Measurements from ENCODE around the gene TKTL1.

DNA sequence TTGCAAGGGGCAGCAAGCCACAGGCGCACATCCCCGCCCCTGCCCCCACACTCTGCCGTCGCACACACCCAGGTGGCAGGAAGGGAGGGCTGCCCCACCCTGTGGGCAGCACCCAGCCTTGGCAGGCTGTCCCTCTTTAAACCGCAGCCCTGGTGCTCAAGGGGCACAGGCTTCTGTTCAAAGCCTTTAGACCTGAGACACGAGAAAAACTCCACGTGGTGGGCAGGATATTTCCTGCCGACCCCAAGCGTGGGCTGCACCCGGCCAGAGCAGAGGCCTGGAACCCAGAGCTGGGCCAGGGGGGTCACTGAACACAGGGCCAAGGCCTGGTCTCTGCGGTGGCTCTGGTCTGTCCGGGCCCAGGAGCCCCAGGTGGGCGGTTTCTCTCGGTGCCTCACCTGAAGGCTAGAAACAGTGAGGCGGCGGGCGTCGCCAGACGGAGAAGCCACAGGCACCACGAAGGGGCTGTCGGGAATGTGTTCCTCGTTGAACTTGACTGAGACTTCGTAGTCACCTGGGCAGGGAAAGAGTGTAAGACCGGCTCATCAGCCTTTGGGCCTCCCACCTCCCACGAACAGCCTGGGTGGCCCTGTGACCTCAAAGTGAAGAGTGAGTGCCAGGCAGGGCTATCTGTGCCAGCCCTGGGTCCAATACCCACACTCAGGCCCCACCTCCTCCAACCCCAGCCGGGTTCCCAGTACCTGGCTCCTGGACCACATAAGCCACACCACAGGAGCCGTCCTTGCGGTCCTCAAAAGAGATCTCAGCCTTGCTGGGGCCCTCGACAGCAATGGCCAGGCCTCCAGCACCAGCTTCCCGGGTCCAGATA lies 55.8 kb downstream of the TKTL1 start:
- TF ChIP-seq, protein P1, sequence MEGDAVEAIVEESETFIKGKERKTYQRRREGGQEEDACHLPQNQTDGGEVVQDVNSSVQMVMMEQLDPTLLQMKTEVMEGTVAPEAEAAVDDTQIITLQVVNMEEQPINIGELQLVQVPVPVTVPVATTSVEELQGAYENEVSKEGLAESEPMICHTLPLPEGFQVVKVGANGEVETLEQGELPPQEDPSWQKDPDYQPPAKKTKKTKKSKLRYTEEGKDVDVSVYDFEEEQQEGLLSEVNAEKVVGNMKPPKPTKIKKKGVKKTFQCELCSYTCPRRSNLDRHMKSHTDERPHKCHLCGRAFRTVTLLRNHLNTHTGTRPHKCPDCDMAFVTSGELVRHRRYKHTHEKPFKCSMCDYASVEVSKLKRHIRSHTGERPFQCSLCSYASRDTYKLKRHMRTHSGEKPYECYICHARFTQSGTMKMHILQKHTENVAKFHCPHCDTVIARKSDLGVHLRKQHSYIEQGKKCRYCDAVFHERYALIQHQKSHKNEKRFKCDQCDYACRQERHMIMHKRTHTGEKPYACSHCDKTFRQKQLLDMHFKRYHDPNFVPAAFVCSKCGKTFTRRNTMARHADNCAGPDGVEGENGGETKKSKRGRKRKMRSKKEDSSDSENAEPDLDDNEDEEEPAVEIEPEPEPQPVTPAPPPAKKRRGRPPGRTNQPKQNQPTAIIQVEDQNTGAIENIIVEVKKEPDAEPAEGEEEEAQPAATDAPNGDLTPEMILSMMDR (optimal IDR thresholded peaks at IDR 0.05 in 1 of 3, IDR thresholded peaks at IDR 0.05 in 1 of 3, conservative IDR thresholded peaks at IDR 0.05 in 1 of 3; ENCODE audit: extremely low read depth in 1 of 3, insufficient read depth in 2 of 3, low read length in 3 of 3), result no peak
- no peak for TF ChIP-seq EZH2 (IDR thresholded peaks at IDR 0.05; ENCODE audit: low read length)
